ENCODE data around the gene TFEB. TPM values are rescaled to one million over a fixed set of nuclear protein-coding genes. Genes with fewer than 3 reads are reported as not detected.

TFEB gene
- total and polyA plus RNA-seq, 7 donors: 16.1 to 65.2 (median 40.9) TPM

- H3K36me3 ChIP-seq (ENCODE audit: insufficient read depth in 1 of 2, low read depth in 1 of 2): no peaks in the 10 kb centered on the region
- TF ChIP-seq CTCF (IDR thresholded peaks at IDR 0.05): no peak
Observed at GRCh38 chr6:41646026-41646795, 89.2 kb downstream of the TFEB start.

DNA sequence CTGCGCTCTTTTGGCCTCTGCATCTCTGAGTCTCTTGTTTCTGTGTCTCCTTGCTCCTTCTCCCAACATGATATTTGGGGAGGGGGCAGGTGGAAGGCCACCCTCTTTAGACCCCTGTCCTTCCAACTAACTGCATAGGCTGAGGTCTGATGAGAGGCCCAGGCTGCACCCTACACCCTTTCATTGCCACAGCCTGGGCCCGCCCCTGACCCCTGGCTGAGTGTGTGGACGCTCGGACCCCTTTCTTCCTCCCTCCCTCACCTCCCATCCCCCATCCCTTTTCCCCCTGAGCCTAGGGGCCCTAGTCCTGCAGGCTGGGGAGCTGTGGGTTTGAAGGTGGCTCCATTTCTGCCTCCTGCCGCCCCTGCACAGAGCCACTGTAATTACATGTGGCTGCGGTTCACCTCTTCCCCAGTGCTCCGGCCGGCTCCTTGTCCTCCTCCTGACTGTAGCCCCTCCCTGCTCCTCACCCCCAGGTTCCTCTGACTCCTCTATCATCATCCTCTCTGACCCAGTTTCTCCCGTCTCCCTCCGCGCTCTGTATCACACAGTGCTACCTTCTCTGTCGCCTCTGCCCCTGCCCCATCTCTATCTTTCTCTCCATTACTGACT lies 90.3 kb downstream of the TFEB start:
- H3K4me1 ChIP-seq: no peaks in the 10 kb centered on the region
- H3K27ac ChIP-seq: no peak overlapping the region
- 84 to 92% (median 86%) methylated on average over 12 of the region's 12 CpGs for WGBS, 3 donors
- no peak for TF ChIP-seq CTCF (IDR thresholded peaks at IDR 0.05)
- no peak for DNase-seq
- H3K36me3 ChIP-seq (ENCODE audit: insufficient read depth in 1 of 2, low read depth in 1 of 2): no peaks in the 10 kb centered on the region
- intact Hi-C loops (cut with DNase I): no loop called here
- H3K4me3 ChIP-seq: no peak overlapping the region
- H3K27me3 ChIP-seq (ENCODE audit: insufficient read depth in 3 of 3, low read length in 2 of 3): peaks cover 0 to 35% (median 11%) of the 10 kb centered on the region in 3 donors
- no peaks in the 10 kb centered on the region for H3K9me3 ChIP-seq
- no peak for ATAC-seq

More at GRCh38 chr6:41646026-41646795, 89.2 kb downstream of the TFEB start:
- H3K9me3 ChIP-seq: no peaks in the 10 kb centered on the region
- ATAC-seq: no peak
- H3K27ac ChIP-seq: no peak overlapping the region
- peaks cover 0 to 28% (median 12%) of the 10 kb centered on the region in 3 donors for H3K27me3 ChIP-seq (ENCODE audit: insufficient read depth in 3 of 3, low read length in 2 of 3)
- no peak overlapping the region for H3K4me3 ChIP-seq
- WGBS, 3 donors: 73 to 83% (median 76%) methylated on average over 14 of the region's 14 CpGs
- H3K4me1 ChIP-seq: no peaks in the 10 kb centered on the region
- intact Hi-C loops (cut with DNase I): no loop called here
- DNase-seq: no peak

DNA sequence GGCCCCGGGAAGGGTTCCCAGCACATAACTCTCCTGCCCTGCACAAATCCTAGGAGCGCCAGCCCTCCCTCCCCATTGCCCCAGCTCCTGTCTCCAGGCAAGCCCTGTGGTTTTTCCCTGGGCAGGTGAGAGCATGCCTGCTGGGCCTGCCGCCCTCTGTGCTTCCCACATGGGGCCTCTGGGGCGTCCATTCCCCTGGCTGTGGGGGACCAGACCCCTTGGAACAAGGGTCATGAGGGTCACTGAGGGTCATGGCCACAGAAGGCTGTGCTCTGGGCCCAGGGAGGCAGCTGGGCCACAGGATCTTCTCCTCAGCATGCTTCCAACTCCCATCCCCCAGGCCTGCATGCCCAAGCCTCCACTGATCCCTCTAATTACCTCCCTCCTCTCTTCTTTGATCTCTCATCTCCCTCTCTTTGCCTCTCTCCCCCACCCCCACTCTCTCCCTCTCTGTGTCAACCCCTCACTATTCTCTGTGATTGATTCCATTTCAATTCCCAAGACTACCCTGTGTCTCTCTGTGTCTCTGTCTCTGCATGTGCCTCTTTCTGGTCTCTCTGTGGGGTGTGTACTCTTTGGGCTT lies 91.0 kb downstream of the TFEB start:
- TF ChIP-seq CTCF (IDR thresholded peaks at IDR 0.05): no peak
- no peak overlapping the region for H3K27ac ChIP-seq
- H3K27me3 ChIP-seq (ENCODE audit: insufficient read depth in 3 of 3, low read length in 2 of 3): peaks cover 0 to 43% (median 14%) of the 10 kb centered on the region in 3 donors
- no peaks in the 10 kb centered on the region for H3K9me3 ChIP-seq
- H3K4me3 ChIP-seq: no peak overlapping the region
- DNase-seq: no peak
- no peaks in the 10 kb centered on the region for H3K36me3 ChIP-seq (ENCODE audit: insufficient read depth in 1 of 2, low read depth in 1 of 2)
- WGBS, 3 donors: 76 to 88% (median 79%) methylated on average over 4 of the region's 4 CpGs
- no peaks in the 10 kb centered on the region for H3K4me1 ChIP-seq
- no peak for ATAC-seq
- intact Hi-C loops (cut with DNase I): no loop called here

DNA sequence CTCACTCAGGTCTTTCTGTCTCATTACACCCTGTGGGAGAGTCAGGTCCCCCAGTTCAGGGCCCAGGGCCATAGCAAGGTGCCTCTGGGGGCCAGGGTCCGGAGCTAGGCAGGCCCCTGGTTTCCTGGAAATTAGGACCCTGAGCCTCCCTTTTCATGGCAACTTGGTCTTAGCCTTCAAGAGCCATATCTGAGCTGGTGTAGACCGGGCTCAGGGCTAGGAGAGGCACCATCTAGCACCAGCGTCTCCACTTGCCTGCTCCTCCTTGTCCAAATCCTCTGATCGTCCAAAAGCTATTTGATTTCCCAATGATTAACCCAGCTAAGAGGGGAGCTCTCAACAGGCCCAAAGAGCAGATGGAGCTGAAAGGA lies 91.5 kb downstream of the TFEB start:
- Histone ChIP-seq H3K4me1 (no peaks in the 10 kb centered on the region), H3K9me3 (no peaks in the 10 kb centered on the region), H3K27ac (no peak overlapping the region), H3K36me3 (ENCODE audit: insufficient read depth in 1 of 2, low read depth in 1 of 2) (no peaks in the 10 kb centered on the region), H3K4me3 (no peak overlapping the region), H3K27me3 (ENCODE audit: insufficient read depth in 3 of 3, low read length in 2 of 3) (peaks cover 0 to 48% (median 19%) of the 10 kb centered on the region in 3 donors)
- ATAC-seq (no peak), DNase-seq (no peak)
- no peak for TF ChIP-seq CTCF (IDR thresholded peaks at IDR 0.05)
- intact Hi-C loops (cut with DNase I): no loop called here
- 81 to 88% (median 83%) methylated on average over 4 of the region's 4 CpGs for WGBS, 3 donors

Measured in psoas muscle (tissue), 8 donors.